Fibroblast of the aortic adventitia (primary cell): ENCODE results near the gene LDB1. TPM values are rescaled to one million over a fixed set of nuclear protein-coding genes. Genes with fewer than 3 reads are reported as not detected.

Experiments used
- DNase-seq: peaks from one replicate; pipeline ENCODE4 v3.0.0-alpha.2; 2010; ENCODE audit warnings: low read depth
- H3K4me3 ChIP-seq: 2 replicates; pipeline ENCODE4 v1.5.1; 2011; ENCODE audit warnings: low read depth, mild to moderate bottlenecking, control low read depth, low read length, moderate library complexity
- total RNA-seq: library from RNA; depleted of rRNA; stranded (reverse); fragments of >200 nt; gene quantifications from 2 replicates; pipeline ENCODE4 v1.2.3, GENCODE V29; 2012; ENCODE audit warnings: low replicate concordance
- TF ChIP-seq, protein P1 (sequence below): IDR thresholded peaks from 2 replicates; pipeline ENCODE4 v1.5.1; 2011; ENCODE audit warnings: mild to moderate bottlenecking, low read length, control low read depth, inconsistent platforms; ENCODE audit not compliant: insufficient read depth

The LDB1 gene
- total RNA-seq, 1 donor: 35.6 TPM

DNA sequence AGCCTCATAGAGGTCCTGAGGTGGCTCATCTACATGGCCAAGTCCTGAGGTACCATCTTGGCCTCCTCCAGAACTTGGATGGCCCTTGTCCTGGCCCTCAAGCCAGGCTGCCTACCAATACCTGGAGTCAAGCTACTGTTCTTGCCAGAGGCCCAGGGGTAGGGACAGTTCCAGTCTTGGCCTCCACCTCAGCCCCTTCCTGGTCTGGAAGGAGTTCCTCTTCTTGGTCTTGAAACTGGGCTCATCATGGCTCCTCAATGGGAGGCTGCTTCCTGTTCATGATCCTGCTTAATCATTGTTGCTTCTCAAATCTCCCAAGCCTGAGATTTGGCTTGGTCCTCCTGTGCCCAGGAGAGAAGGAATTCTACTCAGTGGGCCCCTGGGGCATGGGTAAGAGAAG lies 51.1 kb downstream of the LDB1 start:
- TF ChIP-seq, protein P1, sequence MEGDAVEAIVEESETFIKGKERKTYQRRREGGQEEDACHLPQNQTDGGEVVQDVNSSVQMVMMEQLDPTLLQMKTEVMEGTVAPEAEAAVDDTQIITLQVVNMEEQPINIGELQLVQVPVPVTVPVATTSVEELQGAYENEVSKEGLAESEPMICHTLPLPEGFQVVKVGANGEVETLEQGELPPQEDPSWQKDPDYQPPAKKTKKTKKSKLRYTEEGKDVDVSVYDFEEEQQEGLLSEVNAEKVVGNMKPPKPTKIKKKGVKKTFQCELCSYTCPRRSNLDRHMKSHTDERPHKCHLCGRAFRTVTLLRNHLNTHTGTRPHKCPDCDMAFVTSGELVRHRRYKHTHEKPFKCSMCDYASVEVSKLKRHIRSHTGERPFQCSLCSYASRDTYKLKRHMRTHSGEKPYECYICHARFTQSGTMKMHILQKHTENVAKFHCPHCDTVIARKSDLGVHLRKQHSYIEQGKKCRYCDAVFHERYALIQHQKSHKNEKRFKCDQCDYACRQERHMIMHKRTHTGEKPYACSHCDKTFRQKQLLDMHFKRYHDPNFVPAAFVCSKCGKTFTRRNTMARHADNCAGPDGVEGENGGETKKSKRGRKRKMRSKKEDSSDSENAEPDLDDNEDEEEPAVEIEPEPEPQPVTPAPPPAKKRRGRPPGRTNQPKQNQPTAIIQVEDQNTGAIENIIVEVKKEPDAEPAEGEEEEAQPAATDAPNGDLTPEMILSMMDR: no peak
- no peak overlapping the region for H3K4me3 ChIP-seq
- DNase-seq: no peak

DNA sequence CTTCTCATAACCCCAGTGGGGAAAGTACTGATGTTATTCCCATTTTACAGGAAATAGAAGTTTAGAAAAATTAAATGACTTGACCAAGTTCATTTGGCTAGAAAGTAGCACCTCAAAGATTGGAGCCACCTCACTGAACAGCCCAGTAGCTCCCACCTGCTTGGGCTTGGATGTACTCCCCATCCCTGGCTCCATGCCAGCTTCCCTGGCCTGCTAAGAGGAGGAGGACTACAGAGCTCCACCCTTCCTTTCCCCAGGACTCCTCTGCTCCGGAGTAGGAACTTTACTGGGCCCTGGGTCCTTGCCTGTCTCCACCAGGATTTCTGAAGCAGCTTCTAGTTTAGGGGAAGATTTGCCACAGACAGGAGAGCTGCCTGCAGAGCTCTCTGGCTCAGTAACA lies 52.0 kb downstream of the LDB1 start:
- DNase-seq: peak; percentile 27
- TF ChIP-seq, protein P1: no peak
- no peak overlapping the region for H3K4me3 ChIP-seq

DNA sequence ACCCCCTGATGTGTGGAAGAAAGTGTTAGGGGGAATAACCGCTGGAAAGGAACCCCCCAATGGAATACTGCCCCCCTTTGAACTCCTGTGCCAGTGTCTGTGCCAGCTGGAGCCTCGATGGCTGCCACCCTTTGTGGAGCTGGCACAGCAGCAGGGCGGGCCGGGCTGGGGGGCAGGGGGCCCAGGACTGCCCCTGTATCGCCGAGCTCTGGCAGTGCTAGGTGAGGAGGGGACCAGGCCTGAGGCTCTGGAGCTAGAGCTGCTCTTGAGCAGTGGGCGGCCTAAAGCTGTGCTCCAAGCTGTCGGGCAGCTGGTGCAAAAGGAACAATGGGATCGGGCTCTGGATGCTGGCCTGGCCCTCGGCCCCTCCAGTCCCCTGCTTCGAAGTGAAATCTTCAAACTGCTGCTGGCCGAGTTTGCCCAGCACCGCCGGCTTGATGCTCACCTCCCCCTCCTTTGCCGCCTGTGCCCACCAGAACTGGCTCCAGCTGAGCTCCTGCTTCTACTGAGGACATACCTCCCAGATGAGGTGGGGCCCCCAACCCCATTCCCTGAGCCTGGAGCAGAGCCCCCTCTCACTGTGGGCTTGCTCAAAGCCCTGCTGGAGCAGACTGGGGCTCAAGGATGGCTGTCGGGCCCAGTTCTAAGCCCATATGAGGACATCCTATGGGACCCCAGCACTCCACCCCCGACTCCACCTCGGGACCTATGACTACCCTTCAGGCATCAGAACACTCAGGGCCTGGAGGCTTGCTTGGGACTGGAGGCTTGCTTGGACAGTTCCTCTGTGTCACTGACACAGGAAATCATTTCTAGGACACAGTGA lies 52.9 kb downstream of the LDB1 start:
- DNase-seq: no peak
- peak overlapping the region; percentile 14 for H3K4me3 ChIP-seq
- TF ChIP-seq, protein P1: no peak

DNA sequence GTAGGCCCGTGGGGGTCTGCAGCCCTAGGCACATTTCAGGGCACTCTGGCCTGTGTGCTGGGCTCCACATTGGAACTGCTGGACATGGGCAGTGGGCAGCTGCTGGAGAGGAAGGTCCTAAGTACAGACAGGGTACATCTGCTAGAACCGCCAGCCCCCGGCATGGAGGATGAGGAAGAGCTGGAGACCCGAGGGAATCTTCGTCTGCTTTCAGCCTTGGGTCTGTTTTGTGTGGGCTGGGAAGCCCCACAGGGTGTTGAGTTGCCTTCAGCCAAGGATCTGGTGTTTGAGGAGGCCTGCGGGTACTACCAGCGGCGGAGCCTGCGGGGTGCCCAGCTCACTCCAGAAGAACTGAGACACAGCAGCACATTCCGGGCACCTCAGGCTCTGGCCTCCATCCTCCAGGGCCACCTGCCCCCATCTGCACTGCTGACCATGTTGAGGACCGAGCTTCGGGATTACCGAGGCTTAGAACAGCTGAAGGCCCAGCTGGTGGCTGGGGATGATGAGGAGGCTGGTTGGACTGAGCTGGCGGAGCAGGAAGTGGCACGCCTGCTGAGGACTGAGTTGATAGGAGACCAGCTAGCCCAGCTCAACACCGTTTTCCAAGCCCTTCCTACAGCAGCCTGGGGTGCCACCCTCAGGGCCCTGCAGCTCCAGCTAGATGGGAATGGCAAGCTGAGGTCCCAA lies 53.6 kb downstream of the LDB1 start:
- TF ChIP-seq, protein P1: no peak
- no peak for DNase-seq
- peak overlapping the region; percentile 87 for H3K4me3 ChIP-seq

DNA sequence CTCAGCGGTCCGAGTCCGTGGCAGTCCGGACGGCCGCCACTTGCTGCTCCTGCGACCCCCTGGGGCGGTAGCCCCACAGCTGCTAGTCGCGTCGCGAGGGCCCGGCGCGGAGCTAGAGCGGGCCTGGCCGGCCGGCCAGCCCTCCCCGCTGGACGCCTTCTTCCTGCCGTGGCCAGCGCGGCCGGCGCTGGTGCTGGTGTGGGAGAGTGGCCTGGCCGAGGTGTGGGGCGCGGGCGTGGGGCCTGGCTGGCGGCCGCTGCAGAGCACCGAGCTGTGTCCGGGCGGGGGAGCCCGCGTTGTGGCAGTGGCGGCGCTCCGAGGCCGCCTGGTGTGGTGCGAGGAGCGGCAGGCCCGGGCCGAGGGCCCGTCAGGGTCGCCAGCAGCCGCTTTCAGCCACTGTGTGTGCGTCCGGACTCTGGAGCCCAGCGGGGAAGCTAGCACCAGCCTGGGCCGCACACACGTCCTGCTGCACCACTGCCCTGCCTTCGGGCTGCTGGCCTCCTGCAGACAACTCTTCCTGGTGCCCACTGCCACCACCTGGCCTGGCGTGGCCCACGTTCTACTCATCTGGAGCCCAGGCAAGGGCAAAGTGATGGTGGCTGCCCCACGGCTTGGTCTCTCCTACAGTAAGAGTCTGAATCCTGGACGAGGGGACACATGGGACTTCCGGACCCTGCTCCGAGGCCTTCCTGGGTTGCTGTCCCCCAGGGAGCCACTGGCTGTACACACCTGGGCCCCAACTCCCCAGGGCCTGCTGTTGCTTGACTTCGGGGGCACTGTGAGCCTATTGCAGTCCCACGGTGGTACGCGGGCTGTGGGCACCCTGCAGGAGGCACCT lies 54.4 kb downstream of the LDB1 start:
- no peak for DNase-seq
- H3K4me3 ChIP-seq: peak overlapping the region; percentile 87
- TF ChIP-seq, protein P1: no peak

DNA sequence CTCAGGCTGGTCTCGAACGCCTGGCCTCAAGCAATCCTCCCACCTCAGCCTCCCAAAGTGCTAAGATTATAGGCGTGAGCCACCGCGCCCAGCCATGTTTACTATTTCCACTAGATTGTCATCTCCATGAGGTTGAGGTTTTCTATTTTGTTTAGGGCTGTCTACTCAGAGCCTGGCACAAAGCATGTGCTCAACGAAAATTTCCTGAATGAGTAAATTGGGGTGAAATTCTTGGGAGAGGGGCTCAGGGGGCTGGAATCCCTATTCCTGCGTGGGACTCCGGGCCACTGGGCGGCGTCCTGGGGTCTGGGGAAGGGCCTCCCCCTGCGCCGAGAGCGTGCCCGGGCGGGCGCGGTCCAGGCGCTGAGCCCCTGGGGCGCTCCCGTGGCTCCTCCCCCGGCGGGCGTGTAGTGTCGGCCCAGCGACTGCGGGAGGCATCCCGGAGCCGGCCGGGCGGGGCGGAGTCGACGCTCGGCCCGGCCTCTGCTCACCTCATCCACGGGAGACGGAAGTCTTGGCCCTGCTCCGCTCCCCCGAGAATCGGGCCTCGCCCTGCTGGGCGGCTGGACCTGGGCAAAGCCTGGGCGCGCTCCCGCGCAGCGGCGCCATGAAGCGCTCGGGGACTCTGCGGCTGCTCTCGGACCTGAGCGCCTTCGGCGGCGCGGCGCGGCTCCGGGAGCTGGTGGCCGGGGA lies 55.2 kb downstream of the LDB1 start, which contains the start of gene HPS6:
HPS6 (plus strand) TSS at position 482 of the 693 bp plus-strand sequence; CDS start at position 608, 126 bp downstream.
- TF ChIP-seq, protein P1: no peak
- peak within 1 kb of the TSS; percentile 87 for H3K4me3 ChIP-seq
- peak; percentile 83 for DNase-seq
